ENCODE data around the gene UBC.

DNA sequence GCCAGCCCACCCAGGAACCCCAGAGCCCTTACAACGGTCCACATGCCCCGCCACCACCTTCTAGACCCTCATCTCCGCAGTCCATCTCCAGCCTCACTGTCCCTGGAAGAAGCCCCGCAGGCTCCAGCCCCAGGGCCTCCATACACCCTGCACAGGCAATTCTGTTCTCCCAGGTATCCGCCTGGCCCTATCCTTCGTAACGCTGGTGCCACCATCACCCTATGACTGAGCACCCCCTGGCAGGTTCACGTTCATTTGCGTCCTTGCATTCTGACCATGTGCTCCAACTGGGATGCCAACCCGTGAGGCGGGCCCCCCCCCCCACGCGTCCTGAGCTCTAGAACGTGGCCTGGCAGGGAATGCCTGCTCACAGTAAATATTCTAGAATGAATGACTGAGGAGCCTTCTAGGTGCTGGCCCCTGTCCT lies 50.1 kb downstream of the UBC start:
- TF ChIP-seq, protein P1, sequence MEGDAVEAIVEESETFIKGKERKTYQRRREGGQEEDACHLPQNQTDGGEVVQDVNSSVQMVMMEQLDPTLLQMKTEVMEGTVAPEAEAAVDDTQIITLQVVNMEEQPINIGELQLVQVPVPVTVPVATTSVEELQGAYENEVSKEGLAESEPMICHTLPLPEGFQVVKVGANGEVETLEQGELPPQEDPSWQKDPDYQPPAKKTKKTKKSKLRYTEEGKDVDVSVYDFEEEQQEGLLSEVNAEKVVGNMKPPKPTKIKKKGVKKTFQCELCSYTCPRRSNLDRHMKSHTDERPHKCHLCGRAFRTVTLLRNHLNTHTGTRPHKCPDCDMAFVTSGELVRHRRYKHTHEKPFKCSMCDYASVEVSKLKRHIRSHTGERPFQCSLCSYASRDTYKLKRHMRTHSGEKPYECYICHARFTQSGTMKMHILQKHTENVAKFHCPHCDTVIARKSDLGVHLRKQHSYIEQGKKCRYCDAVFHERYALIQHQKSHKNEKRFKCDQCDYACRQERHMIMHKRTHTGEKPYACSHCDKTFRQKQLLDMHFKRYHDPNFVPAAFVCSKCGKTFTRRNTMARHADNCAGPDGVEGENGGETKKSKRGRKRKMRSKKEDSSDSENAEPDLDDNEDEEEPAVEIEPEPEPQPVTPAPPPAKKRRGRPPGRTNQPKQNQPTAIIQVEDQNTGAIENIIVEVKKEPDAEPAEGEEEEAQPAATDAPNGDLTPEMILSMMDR (IDR thresholded peaks at IDR 0.05), result no peak
- TF ChIP-seq POLR2A (IDR thresholded peaks at IDR 0.05) (no peak), EP300 (IDR thresholded peaks at IDR 0.05) (no peak)

All from tibial nerve (tissue), 4 donors.